22Rv1 (cell line): ENCODE data around the gene KRT3.

Experiments used
- CTCF ChIP-seq: fragments of 450-650 bp; IDR thresholded peaks from 2 replicates; pipeline ENCODE4 v1.5.1; 2017; ENCODE audit warnings: mild to moderate bottlenecking
- ZFX ChIP-seq: fragments of 450-650 bp; IDR thresholded peaks from 2 replicates; pipeline ENCODE4 v1.6.1; 2017; ENCODE audit warnings: antibody characterized with exemption, borderline replicate concordance

GRCh38 chr12:52767427-52767826 lies 28.5 kb downstream of the KRT3 start:
- TF ChIP-seq CTCF (no peak), ZFX (no peak)
